HEK293 (cell line): ENCODE measurements around the gene RTL5.
A peak's percentile ranks its signal among the peaks of the same experiment; 100 is the strongest.

Experiments used
- CTCF ChIA-PET: fragments of 350-600 bp; formaldehyde crosslinking; extraction: SDS; loops from one replicate; lab custom pipeline; 2021; ENCODE audit warnings: antibody characterized with exemption; lab: Yijun Ruan, JAX
- POLR2A ChIA-PET: fragments of 300-600 bp; formaldehyde crosslinking; extraction: SDS; loops from one replicate; lab custom pipeline; 2020; ENCODE audit warnings: antibody characterized with exemption, inconsistent platforms; lab: Yijun Ruan, JAX
- H3K27ac ChIP-seq: fragments of 200-500 bp; sonication (Bioruptor generic); 2 replicates; pipeline ENCODE4 v1.5.1; 2014; ENCODE audit warnings: low read depth, low read length, control low read depth, inconsistent platforms; ENCODE audit errors: extremely low read depth
- H3K36me3 ChIP-seq, 2 experiments: fragments of 200-500 bp in 1 of 2; sonication (Bioruptor generic) in 1 of 2; 1 replicate in 1 of 2; 2 replicates in 1 of 2; pipeline ENCODE4 v1.5.1; 2014 to 2017; ENCODE audit warnings: inconsistent platforms in 2 of 2, low read length in 2 of 2; ENCODE audit not compliant: control insufficient read depth in 2 of 2, insufficient read depth in 1 of 2
- H3K4me1 ChIP-seq: fragments of 200-500 bp; sonication (Bioruptor generic); 2 replicates; pipeline ENCODE4 v1.5.1; 2014; ENCODE audit warnings: mild to moderate bottlenecking, low read length, inconsistent platforms; ENCODE audit not compliant: control insufficient read depth, insufficient read depth
- H3K4me3 ChIP-seq: 2 replicates; pipeline ENCODE4 v1.5.1; 2011; ENCODE audit warnings: low read depth, mild to moderate bottlenecking, control low read depth, low read length, moderate library complexity
- H3K9me3 ChIP-seq: fragments of 200-500 bp; sonication (Bioruptor generic); 2 replicates; pipeline ENCODE4 v1.5.1; 2014; ENCODE audit warnings: low read depth, low read length, inconsistent platforms; ENCODE audit not compliant: control insufficient read depth, insufficient read depth
- AEBP2 ChIP-seq: fragments of 450-650 bp; formaldehyde crosslinking; IDR thresholded peaks from 2 replicates; pipeline ENCODE4 v1.5.1; 2016; ENCODE audit warnings: missing biosample characterization, missing genetic modification characterization, borderline replicate concordance
- CTCF ChIP-seq: fragments of 450-650 bp; formaldehyde crosslinking; IDR thresholded peaks from 2 replicates; pipeline ENCODE4 v1.5.1; 2016; ENCODE audit warnings: missing biosample characterization, missing genetic modification characterization
- ELK4 ChIP-seq: IDR thresholded peaks from 2 replicates; pipeline ENCODE4 v1.6.1; 2011; ENCODE audit warnings: mild to moderate bottlenecking, low read depth, low read length, borderline replicate concordance
- INSM2 ChIP-seq: fragments of 450-650 bp; formaldehyde crosslinking; IDR thresholded peaks from 2 replicates; pipeline ENCODE4 v1.5.1; 2016; ENCODE audit warnings: missing biosample characterization, missing genetic modification characterization
- KLF1 ChIP-seq: fragments of 450-650 bp; formaldehyde crosslinking; IDR thresholded peaks from 2 replicates; pipeline ENCODE4 v1.5.1; 2016; ENCODE audit warnings: missing biosample characterization, missing genetic modification characterization
- ZBTB10 ChIP-seq: fragments of 450-650 bp; formaldehyde crosslinking; IDR thresholded peaks from 2 replicates; pipeline ENCODE4 v1.5.1; 2016; ENCODE audit warnings: missing biosample characterization, missing genetic modification characterization
- ZBTB17 ChIP-seq: fragments of 450-650 bp; formaldehyde crosslinking; IDR thresholded peaks from 2 replicates; pipeline ENCODE4 v1.5.1; 2016; ENCODE audit warnings: missing biosample characterization, missing genetic modification characterization
- ZIC2 ChIP-seq: fragments of 450-650 bp; formaldehyde crosslinking; IDR thresholded peaks from 2 replicates; pipeline ENCODE4 v1.5.1; 2016; ENCODE audit warnings: missing biosample characterization, missing genetic modification characterization
- ZNF18 ChIP-seq: fragments of 450-650 bp; formaldehyde crosslinking; IDR thresholded peaks from 2 replicates; pipeline ENCODE4 v1.5.1; 2016; ENCODE audit warnings: missing biosample characterization, missing genetic modification characterization
- ZNF223 ChIP-seq: fragments of 450-650 bp; formaldehyde crosslinking; IDR thresholded peaks from 2 replicates; pipeline ENCODE4 v1.5.1; 2016; ENCODE audit warnings: missing biosample characterization, missing genetic modification characterization
- ZNF324 ChIP-seq: fragments of 450-650 bp; formaldehyde crosslinking; IDR thresholded peaks from 2 replicates; pipeline ENCODE4 v1.5.1; 2016; ENCODE audit warnings: missing biosample characterization, missing genetic modification characterization
- ZNF596 ChIP-seq: fragments of 450-650 bp; IDR thresholded peaks from 2 replicates; pipeline ENCODE4 v1.5.0; 2018; ENCODE audit warnings: missing biosample characterization, mild to moderate bottlenecking, missing genetic modification characterization, moderate library complexity
- ZNF621 ChIP-seq: fragments of 450-650 bp; formaldehyde crosslinking; IDR thresholded peaks from 2 replicates; pipeline ENCODE4 v1.5.1; 2017; ENCODE audit warnings: missing biosample characterization, missing genetic modification characterization

Gene RTL5

GRCh38 chrX:72100051-72100755, 31.5 kb downstream of the RTL5 start:
- Histone ChIP-seq H3K4me1 (no peaks in the 10 kb centered on the region), H3K9me3 (no peaks in the 10 kb centered on the region), H3K4me3 (no peak overlapping the region), H3K27ac (no peak overlapping the region), H3K36me3 (no peaks in the 10 kb centered on the region)
- TF ChIP-seq ZBTB10 (tag by site-specific recombination) (no peak), ZNF621 (tag by site-specific recombination) (no peak), ZIC2 (tag by site-specific recombination) (peak; percentile 48), AEBP2 (no peak)
- ChIA-PET CTCF (no interaction called here), POLR2A (no interaction called here)

- TF ChIP-seq ZNF596 (tag by site-specific recombination) (no peak), ZNF223 (tag by site-specific recombination) (no peak), CTCF (no peak), ZNF18 (tag by site-specific recombination) (no peak), ELK4 (no peak), INSM2 (tag by site-specific recombination) (no peak), ZNF621 (tag by site-specific recombination) (no peak), KLF1 (tag by site-specific recombination) (no peak), ZBTB17 (tag by site-specific recombination) (no peak), ZNF324 (tag by site-specific recombination) (no peak)
- CTCF ChIA-PET, result interaction anchor here (1.2 to 1.7 kb wide), 3 partner anchors 29 to 98 kb away, joined by 3 to 9 read pairs (median 7); no protein-coding TSS in a partner anchor
These were observed 34.6 kb downstream of the RTL5 start for GRCh38 chrX:72097098-72097497.

More at GRCh38 chrX:72097098-72097497, 34.6 kb downstream of the RTL5 start:
- H3K9me3 ChIP-seq, result no peaks in the 10 kb centered on the region
- no peak overlapping the region for H3K4me3 ChIP-seq
- POLR2A ChIA-PET, result no interaction called here
- H3K27ac ChIP-seq, result no peak overlapping the region
- H3K36me3 ChIP-seq, result no peaks in the 10 kb centered on the region
- H3K4me1 ChIP-seq, result no peaks in the 10 kb centered on the region
